Activated T-helper 2 cell treated with anti-CD3 and anti-CD28 coated beads, Interferon-gamma antibody, Interleukin-2, Interleukin-4, amounts not matched to agents 10 μg/mL and 5 μg/mL and 100 μg/mL, durations not matched to agents 14 hours and 24 hours and 36 hours (primary cell): ENCODE results near the gene RBPJ. TPM values are rescaled to one million over a fixed set of nuclear protein-coding genes. Genes with fewer than 3 reads are reported as not detected.

Experiments
- DNase-seq: peaks from one replicate; pipeline ENCODE4 v3.0.0; 2021; ENCODE audit warnings: low spot score
- H3K27ac Mint-ChIP-seq: one replicate; pipeline ENCODE4 v1.8.0; 2021; ENCODE audit warnings: mixed read lengths
- H3K27me3 Mint-ChIP-seq: one replicate; pipeline ENCODE4 v1.8.0; 2021; ENCODE audit warnings: low read depth, mixed read lengths
- H3K36me3 Mint-ChIP-seq: one replicate; pipeline ENCODE4 v1.8.0; 2021; ENCODE audit warnings: low read depth, mixed read lengths
- H3K4me1 Mint-ChIP-seq: one replicate; pipeline ENCODE4 v1.8.0; 2021; ENCODE audit warnings: low read depth, mixed read lengths
- H3K4me3 Mint-ChIP-seq: one replicate; pipeline ENCODE4 v1.8.0; 2021; ENCODE audit warnings: low read depth, mild to moderate bottlenecking, moderate library complexity, mixed read lengths
- H3K9me3 Mint-ChIP-seq: one replicate; pipeline ENCODE4 v1.8.0; 2021; ENCODE audit warnings: mixed read lengths
- intact Hi-C: fragments of 100-400 bp; cut with micrococcal nuclease; formaldehyde crosslinking; loops from one replicate; pipeline ENCODE4 v1.15.1; 2023
- total RNA-seq: library from RNA; stranded (reverse); gene quantifications from 2 replicates; pipeline ENCODE4 v1.2.3, GENCODE V29; 2022

The RBPJ gene
- total RNA-seq, 1 donor from 2014 or later = 527 TPM

DNA sequence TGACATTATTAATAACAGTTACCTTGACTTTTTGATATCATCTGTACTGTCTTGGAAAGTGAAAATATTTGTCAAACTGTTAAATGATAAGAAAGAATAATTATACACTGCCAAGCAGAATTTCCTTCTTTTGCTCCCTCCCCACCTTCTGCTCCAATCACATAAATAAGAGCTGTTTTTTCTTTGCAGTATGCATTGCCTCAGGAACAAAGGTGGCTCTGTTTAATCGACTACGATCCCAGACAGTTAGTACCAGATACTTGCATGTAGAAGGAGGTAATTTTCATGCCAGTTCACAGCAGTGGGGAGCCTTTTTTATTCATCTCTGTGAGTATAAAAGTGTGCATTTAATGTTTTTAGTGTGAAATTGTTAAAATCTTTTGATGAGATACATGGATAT lies 103.3 kb downstream of the RBPJ start:
- H3K36me3 Mint-ChIP-seq = peaks cover 86% of the 10 kb centered on the region

DNA sequence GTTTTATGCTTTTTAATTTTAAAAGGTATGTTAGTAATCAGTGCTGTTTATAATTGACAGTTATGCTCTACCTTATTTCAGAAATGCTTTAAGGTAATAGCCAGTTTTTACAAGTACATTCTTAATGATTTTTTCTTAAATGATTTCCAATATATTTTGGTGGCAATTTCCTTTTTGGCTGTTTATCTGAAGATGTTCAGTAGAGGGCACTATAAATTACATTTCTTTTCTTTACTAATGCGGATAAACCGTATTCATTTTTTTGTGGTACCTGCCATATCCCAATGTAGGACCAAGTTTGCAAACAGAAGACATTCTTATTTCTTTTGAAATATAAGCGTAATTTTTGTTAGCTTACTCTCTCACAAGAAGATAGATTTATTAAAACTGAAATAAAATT lies 104.0 kb downstream of the RBPJ start:
- no peak for DNase-seq
- peaks cover 36% of the 10 kb centered on the region for H3K4me1 Mint-ChIP-seq
- H3K36me3 Mint-ChIP-seq = peaks cover 90% of the 10 kb centered on the region
- no peaks in the 10 kb centered on the region for H3K27me3 Mint-ChIP-seq
- no peak overlapping the region for H3K27ac Mint-ChIP-seq
- no peak overlapping the region for H3K4me3 Mint-ChIP-seq
- no peaks in the 10 kb centered on the region for H3K9me3 Mint-ChIP-seq
- intact Hi-C loops = no loop called here

More for the DNA sequence above, 103.3 kb downstream of the RBPJ start:
- Mint-ChIP-seq H3K9me3 (no peaks in the 10 kb centered on the region), H3K4me1 (peaks cover 36% of the 10 kb centered on the region), H3K27ac (no peak overlapping the region), H3K4me3 (no peak overlapping the region), H3K27me3 (no peaks in the 10 kb centered on the region)
- no peak for DNase-seq
- intact Hi-C loops = no loop called here

DNA sequence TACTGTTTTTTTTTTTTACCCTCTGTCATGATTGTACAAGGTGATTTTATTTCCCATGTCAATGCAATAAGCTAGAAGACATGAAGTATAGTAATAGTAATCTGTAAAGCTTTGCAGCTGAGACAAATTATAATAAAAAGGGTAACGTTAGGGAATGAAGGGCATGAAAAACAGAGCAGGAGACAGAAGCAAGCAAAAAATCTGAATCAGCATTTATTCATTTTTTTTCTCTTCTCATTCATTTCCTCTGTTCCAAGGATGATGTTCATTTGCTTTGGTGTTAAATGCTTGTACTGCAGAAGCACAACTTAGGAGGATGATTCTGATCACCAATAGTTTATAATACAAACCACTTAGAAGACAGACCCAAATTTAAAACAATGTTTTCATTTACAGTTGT lies 105.1 kb downstream of the RBPJ start:
- H3K36me3 Mint-ChIP-seq = peaks cover 94% of the 10 kb centered on the region

DNA sequence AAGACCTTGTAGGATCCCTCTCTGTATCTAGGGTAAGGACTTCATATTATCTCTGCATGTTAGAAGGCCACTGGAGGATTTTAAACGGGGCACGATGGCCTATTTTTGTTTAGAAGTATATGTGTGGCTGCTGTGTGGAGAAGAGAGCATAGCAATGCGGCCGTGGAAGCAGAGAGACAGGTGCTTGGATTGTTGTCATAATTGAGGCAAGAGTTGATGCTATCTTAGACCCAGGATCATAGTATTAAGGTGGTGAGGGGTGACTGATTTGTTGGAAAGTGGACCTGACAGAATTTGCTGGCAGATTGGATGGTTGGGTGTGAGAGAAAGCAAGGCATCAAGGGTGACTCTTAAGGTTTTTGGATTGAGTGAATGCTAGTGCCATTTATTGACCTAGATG lies 106.1 kb downstream of the RBPJ start:
- Mint-ChIP-seq H3K4me3 (no peak overlapping the region), H3K4me1 (peaks cover 34% of the 10 kb centered on the region), H3K27ac (peak overlapping the region; percentile 31), H3K36me3 (peaks cover 94% of the 10 kb centered on the region), H3K9me3 (no peaks in the 10 kb centered on the region), H3K27me3 (no peaks in the 10 kb centered on the region)
- no peak for DNase-seq
- intact Hi-C loops = no loop called here

More for the DNA sequence above, 105.1 kb downstream of the RBPJ start:
- no peaks in the 10 kb centered on the region for H3K9me3 Mint-ChIP-seq
- H3K4me3 Mint-ChIP-seq = no peak overlapping the region
- H3K4me1 Mint-ChIP-seq = peaks cover 36% of the 10 kb centered on the region
- intact Hi-C loops = no loop called here
- no peak overlapping the region for H3K27ac Mint-ChIP-seq
- no peaks in the 10 kb centered on the region for H3K27me3 Mint-ChIP-seq
- DNase-seq = no peak

DNA sequence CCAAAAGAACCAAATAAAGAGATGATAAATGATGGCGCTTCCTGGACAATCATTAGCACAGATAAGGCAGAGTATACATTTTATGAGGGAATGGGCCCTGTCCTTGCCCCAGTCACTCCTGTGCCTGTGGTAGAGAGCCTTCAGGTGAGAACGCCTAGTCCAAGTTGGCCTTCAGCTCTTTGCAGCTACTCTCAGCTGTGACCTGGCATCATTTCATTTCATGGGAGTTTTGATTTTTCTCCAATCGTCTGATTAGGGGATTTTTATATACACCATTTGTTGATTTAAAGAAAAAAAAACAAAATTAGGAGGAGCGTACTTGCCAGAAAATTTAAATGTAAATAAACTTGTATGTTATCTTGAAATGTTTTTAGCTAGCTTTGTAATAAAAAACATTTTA lies 109.1 kb downstream of the RBPJ start:
- no peak for DNase-seq
- no peak overlapping the region for H3K27ac Mint-ChIP-seq
- peaks cover 30% of the 10 kb centered on the region for H3K4me1 Mint-ChIP-seq
- H3K36me3 Mint-ChIP-seq = peaks cover 92% of the 10 kb centered on the region
- no peaks in the 10 kb centered on the region for H3K27me3 Mint-ChIP-seq
- intact Hi-C loops = no loop called here
- no peak overlapping the region for H3K4me3 Mint-ChIP-seq
- no peaks in the 10 kb centered on the region for H3K9me3 Mint-ChIP-seq

DNA sequence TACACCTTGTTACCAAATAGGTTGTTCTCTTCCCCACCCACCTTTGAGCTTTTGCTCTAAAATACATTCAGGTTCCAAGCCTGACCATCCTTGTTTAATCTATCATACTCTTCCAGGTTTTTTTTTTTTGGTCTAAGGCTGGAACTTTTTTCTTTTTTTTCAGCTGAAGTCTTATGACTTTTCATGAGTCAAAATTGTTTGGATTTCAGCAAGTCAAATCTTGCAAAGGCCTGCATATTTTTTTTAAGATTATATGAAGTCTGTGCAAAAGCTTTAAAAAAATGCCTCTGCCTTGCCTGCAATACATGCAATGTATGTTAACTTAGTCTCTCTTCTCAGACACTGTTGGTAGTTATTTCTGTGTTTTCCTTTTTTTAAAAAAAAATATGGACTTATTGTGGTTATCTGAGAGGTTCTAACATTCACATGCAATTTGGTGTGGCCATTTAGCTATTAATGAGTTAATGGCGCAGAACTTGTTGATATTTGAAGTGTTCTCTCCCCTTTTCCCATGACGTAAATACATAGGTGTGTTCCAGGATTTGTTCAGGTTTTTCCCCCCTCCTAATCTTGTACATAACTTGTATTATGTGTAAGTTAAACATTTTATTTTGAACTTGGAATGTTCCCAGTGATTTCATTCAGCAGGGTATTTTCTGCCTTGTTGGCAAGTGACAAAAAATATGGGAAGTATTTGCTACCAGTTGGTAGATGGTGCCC lies 110.8 kb downstream of the RBPJ start:
- no peaks in the 10 kb centered on the region for H3K27me3 Mint-ChIP-seq
- H3K27ac Mint-ChIP-seq = no peak overlapping the region
- H3K4me1 Mint-ChIP-seq = peaks cover 26% of the 10 kb centered on the region
- no peak for DNase-seq
- H3K36me3 Mint-ChIP-seq = peaks cover 92% of the 10 kb centered on the region
- intact Hi-C loops = no loop called here
- no peak overlapping the region for H3K4me3 Mint-ChIP-seq
- H3K9me3 Mint-ChIP-seq = no peaks in the 10 kb centered on the region

DNA sequence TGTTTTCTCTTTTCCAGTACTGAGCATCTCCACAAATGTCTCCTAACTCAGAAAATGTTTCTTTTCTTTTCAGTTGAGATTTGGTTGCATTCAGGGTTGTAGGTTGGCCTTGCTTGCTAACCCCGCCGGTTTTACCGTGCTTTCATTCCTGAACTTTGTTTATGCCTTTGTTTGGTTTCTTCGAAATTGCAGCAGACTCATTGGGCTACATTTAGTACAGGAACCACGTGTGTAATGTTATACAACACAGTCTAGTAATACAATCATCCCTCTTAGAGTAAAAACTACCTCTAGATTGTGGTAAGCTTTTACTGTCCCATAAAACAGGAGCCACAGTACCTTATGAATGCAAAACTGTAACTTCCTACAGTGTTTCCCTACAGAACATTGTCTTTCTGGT lies 111.6 kb downstream of the RBPJ start:
- Mint-ChIP-seq H3K36me3 (peaks cover 92% of the 10 kb centered on the region), H3K9me3 (no peaks in the 10 kb centered on the region), H3K4me1 (peaks cover 18% of the 10 kb centered on the region), H3K4me3 (no peak overlapping the region), H3K27ac (no peak overlapping the region), H3K27me3 (no peaks in the 10 kb centered on the region)
- no peak for DNase-seq
- intact Hi-C loops = no loop called here

DNA sequence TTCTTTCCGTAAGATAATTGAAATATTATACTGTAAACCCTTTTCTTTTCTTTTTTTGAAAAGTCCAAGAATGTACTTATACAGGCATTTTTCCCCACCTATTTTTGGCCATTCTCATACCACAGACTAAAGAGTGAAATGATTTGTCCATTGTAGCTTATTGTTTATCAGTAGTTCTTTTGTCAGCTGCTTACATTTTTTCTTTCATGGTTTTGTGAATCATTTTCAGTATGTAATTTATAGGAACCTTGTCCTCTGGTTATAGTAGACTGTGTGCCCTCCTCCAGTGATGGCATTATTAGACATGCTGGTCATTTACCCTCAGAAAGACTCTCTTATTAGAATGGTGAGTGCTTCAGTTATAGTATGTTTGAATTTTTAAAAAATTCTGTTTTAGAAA lies 112.7 kb downstream of the RBPJ start:
- intact Hi-C loops = no loop called here
- Mint-ChIP-seq H3K27me3 (no peaks in the 10 kb centered on the region), H3K9me3 (no peaks in the 10 kb centered on the region), H3K36me3 (peaks cover 93% of the 10 kb centered on the region), H3K27ac (peak overlapping the region; percentile 8), H3K4me1 (peaks cover 10% of the 10 kb centered on the region), H3K4me3 (no peak overlapping the region)
- no peak for DNase-seq

DNA sequence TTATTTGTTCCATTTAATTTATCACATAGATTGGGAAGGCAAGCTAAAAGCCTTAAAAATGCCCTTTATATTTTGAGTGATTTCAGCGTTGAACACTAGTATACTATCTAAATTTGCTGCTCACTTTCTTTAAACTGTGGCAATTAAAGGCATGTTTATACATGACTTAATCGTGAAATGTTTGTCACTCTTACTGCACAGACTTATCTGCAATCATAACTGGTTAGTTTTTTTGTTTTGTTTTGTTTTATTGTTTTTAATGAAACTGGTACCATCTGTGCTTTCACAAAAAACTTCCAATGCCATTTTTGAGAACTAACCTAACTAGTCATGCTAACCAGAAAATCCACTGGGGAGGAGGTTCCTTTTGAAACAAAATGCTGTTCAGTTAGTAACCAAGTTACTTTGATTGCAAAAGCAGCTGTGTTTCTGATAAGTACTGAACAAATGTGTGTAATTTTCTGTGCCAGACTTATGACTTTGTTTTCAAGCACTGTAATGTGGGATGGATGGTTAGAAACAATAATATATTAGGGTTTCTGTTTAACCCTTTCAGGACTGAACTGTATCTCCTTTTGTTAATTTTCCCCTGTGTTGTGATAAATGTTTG lies 113.3 kb downstream of the RBPJ start:
- H3K27ac Mint-ChIP-seq = peak overlapping the region; percentile 46
- peaks cover 94% of the 10 kb centered on the region for H3K36me3 Mint-ChIP-seq
- peaks cover 10% of the 10 kb centered on the region for H3K4me1 Mint-ChIP-seq
- H3K27me3 Mint-ChIP-seq = no peaks in the 10 kb centered on the region
- DNase-seq = no peak
- intact Hi-C loops = no loop called here
- H3K4me3 Mint-ChIP-seq = no peak overlapping the region
- H3K9me3 Mint-ChIP-seq = no peaks in the 10 kb centered on the region

DNA sequence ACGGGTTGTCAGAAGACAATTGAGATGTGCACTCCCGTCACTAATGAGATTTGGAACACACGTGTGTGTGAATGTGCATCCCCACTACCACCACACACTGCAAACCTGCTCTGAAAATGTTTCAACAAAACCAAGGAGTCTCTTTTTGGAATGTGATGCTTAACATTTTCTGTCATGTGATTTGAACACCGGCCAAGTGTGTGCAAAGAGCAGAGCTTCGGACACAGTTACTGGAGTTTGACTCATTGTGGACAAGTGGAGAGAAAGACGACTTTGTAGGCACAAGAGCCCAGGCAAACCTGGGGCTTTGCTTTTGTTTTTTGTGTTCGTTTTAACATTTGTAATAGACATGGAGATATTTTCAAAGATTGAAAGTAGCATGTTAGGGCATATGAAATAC lies 120.3 kb downstream of the RBPJ start:
- H3K27ac Mint-ChIP-seq = no peak overlapping the region
- H3K27me3 Mint-ChIP-seq = no peaks in the 10 kb centered on the region
- no peak for DNase-seq
- intact Hi-C loops = no loop called here
- no peak overlapping the region for H3K4me3 Mint-ChIP-seq
- peaks cover 72% of the 10 kb centered on the region for H3K36me3 Mint-ChIP-seq
- H3K9me3 Mint-ChIP-seq = peaks cover 7% of the 10 kb centered on the region
- no peaks in the 10 kb centered on the region for H3K4me1 Mint-ChIP-seq

DNA sequence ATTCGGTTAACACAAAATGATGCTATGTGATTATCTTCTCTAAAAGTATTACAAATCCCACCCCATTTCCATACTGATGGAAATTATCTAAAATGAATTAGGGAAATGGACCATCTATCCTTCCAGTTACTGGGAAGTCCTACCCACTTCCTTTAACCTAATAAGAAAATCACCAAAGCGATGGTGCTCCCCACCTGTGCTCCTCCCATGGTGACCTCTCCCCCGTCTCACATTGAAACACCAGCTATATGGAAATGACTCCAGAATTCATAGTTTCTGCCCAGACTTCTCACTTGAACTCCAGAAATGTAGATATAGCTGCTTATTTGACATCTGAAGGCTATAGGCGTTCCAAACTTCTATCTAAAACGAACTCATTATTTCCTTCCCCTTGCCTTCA lies 121.0 kb downstream of the RBPJ start:
- no peaks in the 10 kb centered on the region for H3K27me3 Mint-ChIP-seq
- intact Hi-C loops = no loop called here
- no peaks in the 10 kb centered on the region for H3K4me1 Mint-ChIP-seq
- H3K9me3 Mint-ChIP-seq = peaks cover 7% of the 10 kb centered on the region
- DNase-seq = no peak
- H3K36me3 Mint-ChIP-seq = peaks cover 66% of the 10 kb centered on the region
- no peak overlapping the region for H3K27ac Mint-ChIP-seq
- no peak overlapping the region for H3K4me3 Mint-ChIP-seq

DNA sequence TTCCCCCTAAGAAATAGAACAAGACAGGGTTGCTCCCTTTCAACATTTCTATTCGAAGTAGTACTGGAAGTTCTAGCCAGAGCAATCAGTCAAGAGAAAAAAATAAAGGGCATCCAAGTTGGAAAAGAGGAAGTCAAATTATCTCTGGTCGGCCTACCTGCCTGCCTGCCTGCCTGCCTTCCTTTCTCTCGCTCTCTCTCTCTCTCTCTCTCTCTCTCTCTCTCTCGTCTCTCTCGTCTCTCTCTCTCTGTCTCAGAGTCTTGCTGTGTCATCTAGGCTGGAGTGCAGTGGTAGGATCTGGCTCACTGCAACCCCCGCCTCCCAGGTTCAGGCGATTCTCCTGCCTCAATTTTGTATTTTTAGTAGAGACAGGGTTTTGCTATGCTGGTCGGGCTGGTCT lies 126.6 kb downstream of the RBPJ start:
- Mint-ChIP-seq H3K27ac (no peak overlapping the region), H3K9me3 (peaks cover 7% of the 10 kb centered on the region), H3K4me3 (no peak overlapping the region), H3K27me3 (peaks cover 5% of the 10 kb centered on the region), H3K4me1 (no peaks in the 10 kb centered on the region), H3K36me3 (peaks cover 17% of the 10 kb centered on the region)
- no peak for DNase-seq
- intact Hi-C loops = no loop called here

DNA sequence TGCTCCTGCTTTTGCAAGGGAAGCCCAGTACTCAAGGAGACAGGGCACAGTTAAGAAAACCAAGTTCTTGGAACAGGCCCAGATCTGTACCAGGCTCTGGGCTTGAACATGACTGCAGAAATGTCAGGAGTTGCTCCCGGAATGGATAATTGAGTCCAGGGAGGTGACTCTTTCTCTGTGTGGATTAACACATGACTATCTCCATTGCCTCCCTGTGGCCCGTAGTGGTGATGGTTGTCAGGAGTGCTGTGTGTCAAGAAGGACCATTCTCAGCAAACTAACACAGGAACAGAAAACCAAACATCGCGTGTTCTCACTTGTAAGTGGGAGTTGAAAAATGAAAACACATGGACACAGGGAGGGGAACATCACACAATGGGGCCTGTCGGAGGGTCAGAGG lies 129.6 kb downstream of the RBPJ start:
- DNase-seq = no peak
- Mint-ChIP-seq H3K27ac (no peak overlapping the region), H3K36me3 (no peaks in the 10 kb centered on the region), H3K27me3 (peaks cover 5% of the 10 kb centered on the region), H3K4me3 (no peak overlapping the region), H3K4me1 (no peaks in the 10 kb centered on the region), H3K9me3 (no peaks in the 10 kb centered on the region)
- intact Hi-C loops = loop anchor here (10.0 kb wide), 2 partner anchors 134 to 414 kb away; partner anchors contain the start of genes STIM2 and TBC1D19
